GM19372 (cell line): ENCODE data around the gene NAP1L1.

ENCODE experiments used
- ATAC-seq: cut with Tn5 transposase; IDR thresholded peaks from one replicate; pipeline ENCODE4 v1.9.1; 2021; ENCODE audit warnings: mild to moderate bottlenecking, low read depth, moderate library complexity; ENCODE audit not compliant: unreplicated experiment

Gene NAP1L1

GRCh38 chr12:76084863-76085519 is 506 bp upstream of the NAP1L1 start:
- peak; percentile 54 for ATAC-seq

- ATAC-seq, result no peak
These were observed 1.1 kb downstream of the NAP1L1 start for GRCh38 chr12:76083246-76083903.

GRCh38 chr12:76081909-76082308 is 2.6 kb downstream of the NAP1L1 start:
- no peak for ATAC-seq

- ATAC-seq, result no peak
These were observed 3.6 kb downstream of the NAP1L1 start for GRCh38 chr12:76080729-76081415.

GRCh38 chr12:76080017-76080728 is 4.3 kb downstream of the NAP1L1 start:
- no peak for ATAC-seq

GRCh38 chr12:76078748-76079147 is 5.7 kb downstream of the NAP1L1 start:
- ATAC-seq, result no peak

GRCh38 chr12:76075448-76075847 is 9.0 kb downstream of the NAP1L1 start:
- ATAC-seq, result no peak

GRCh38 chr12:76074701-76075336 is 9.7 kb downstream of the NAP1L1 start:
- no peak for ATAC-seq

- no peak for ATAC-seq
These were observed 10.9 kb downstream of the NAP1L1 start for GRCh38 chr12:76073561-76073960.

GRCh38 chr12:76072568-76072967 is 11.9 kb downstream of the NAP1L1 start:
- no peak for ATAC-seq

GRCh38 chr12:76069339-76069738 is 15.1 kb downstream of the NAP1L1 start:
- no peak for ATAC-seq

- no peak for ATAC-seq
These were observed 18.6 kb downstream of the NAP1L1 start for GRCh38 chr12:76065917-76066316.

- ATAC-seq, result no peak
These were observed 19.6 kb downstream of the NAP1L1 start for GRCh38 chr12:76064904-76065303.

GRCh38 chr12:76060111-76060510 is 24.4 kb downstream of the NAP1L1 start:
- ATAC-seq, result no peak

GRCh38 chr12:76057326-76057725 is 27.2 kb downstream of the NAP1L1 start:
- no peak for ATAC-seq

- no peak for ATAC-seq
These were observed 29.1 kb downstream of the NAP1L1 start for GRCh38 chr12:76055393-76055792.

GRCh38 chr12:76049575-76050251 is 34.8 kb downstream of the NAP1L1 start:
- no peak for ATAC-seq

GRCh38 chr12:76047742-76048141 is 36.7 kb downstream of the NAP1L1 start:
- ATAC-seq, result no peak

- ATAC-seq, result no peak
These were observed 37.4 kb downstream of the NAP1L1 start for GRCh38 chr12:76047060-76047459.

GRCh38 chr12:76043377-76043776 is 41.1 kb downstream of the NAP1L1 start:
- no peak for ATAC-seq
